ENCODE results near the gene ROS1. TPM values are rescaled to one million over a fixed set of nuclear protein-coding genes. Genes with fewer than 3 reads are reported as not detected.

ROS1 gene
- total RNA-seq, 4 donors from 2014 or later, result 0.18 to 0.94 (median 0.47) TPM; not detected in 1

DNA sequence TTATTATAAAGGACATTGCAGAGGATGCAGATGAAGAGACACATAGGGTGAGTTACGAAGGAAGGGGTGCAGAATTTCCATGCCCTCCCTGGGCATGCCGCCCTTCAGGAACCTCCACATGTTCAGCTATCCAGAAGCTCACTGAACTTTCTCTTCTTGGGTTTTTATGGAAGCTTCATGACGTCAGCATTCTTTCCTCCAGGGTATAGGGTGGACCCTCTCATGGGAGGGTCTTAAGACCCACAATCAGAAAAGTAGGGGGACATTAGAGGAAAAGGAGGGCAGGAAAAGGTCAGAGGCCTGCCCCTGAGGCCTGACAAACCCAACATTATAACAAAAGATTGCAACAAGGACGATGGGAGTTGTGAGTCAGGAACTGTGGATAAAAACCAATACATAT lies 42.1 kb upstream of the ROS1 start:
- no peak overlapping the region for H3K27ac ChIP-seq
- no peaks in the 10 kb centered on the region for H3K27me3 ChIP-seq
- TF ChIP-seq POLR2A (IDR thresholded peaks at IDR 0.05), result no peak
- TF ChIP-seq, protein P1, sequence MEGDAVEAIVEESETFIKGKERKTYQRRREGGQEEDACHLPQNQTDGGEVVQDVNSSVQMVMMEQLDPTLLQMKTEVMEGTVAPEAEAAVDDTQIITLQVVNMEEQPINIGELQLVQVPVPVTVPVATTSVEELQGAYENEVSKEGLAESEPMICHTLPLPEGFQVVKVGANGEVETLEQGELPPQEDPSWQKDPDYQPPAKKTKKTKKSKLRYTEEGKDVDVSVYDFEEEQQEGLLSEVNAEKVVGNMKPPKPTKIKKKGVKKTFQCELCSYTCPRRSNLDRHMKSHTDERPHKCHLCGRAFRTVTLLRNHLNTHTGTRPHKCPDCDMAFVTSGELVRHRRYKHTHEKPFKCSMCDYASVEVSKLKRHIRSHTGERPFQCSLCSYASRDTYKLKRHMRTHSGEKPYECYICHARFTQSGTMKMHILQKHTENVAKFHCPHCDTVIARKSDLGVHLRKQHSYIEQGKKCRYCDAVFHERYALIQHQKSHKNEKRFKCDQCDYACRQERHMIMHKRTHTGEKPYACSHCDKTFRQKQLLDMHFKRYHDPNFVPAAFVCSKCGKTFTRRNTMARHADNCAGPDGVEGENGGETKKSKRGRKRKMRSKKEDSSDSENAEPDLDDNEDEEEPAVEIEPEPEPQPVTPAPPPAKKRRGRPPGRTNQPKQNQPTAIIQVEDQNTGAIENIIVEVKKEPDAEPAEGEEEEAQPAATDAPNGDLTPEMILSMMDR (IDR thresholded peaks at IDR 0.05), result no peak
- no peaks in the 10 kb centered on the region for H3K4me1 ChIP-seq
- DNase-seq, result no peak
- H3K4me3 ChIP-seq, result no peak overlapping the region
- H3K36me3 ChIP-seq, result no peaks in the 10 kb centered on the region
- H3K9me3 ChIP-seq, result no peaks in the 10 kb centered on the region

DNA sequence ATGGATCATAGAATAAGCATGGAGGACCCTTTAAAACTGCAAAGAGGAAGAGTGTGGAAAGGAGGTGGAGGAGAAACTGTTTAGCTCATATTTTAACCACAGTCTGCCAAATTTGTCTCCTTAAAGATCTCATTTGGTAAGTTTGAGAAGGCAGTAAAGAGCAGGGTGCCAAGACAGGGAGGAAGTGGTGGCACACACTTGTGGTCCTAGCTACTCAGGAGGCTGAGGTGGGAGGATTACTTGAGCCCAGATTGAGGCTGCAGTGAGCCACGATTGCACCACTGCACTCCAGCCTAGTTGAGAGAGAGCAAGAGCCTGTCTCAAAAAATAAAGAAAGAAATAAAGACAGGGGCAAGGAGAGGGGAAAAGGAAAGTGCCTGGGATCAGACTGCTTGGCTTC lies 39.9 kb upstream of the ROS1 start:
- Histone ChIP-seq H3K4me1 (no peaks in the 10 kb centered on the region), H3K27me3 (no peaks in the 10 kb centered on the region), H3K36me3 (no peaks in the 10 kb centered on the region), H3K4me3 (no peak overlapping the region), H3K9me3 (no peaks in the 10 kb centered on the region), H3K27ac (no peak overlapping the region)
- TF ChIP-seq, protein P1 (IDR thresholded peaks at IDR 0.05), result no peak
- no peak for TF ChIP-seq POLR2A (IDR thresholded peaks at IDR 0.05)
- no peak for DNase-seq

DNA sequence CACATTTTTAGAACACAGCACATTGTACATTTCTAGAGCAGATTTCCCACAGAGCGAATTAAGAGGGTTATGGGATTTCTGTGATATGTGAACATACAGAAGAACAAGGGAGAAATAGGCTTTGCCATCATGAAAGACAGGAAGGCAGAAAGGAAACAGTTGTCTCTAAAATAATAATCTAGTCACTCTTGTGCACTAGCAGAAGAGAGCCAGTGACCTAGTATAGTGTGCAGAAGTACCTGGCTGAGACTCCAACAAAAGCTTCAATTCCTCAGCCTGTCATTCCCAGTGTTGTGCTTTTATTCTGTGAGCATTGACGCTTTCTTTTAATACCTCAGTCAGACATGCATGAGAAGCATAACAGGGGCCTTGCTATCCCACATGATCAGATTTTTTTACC lies 39.0 kb upstream of the ROS1 start:
- H3K27ac ChIP-seq, result no peak overlapping the region
- H3K36me3 ChIP-seq, result no peaks in the 10 kb centered on the region
- no peak for DNase-seq
- no peaks in the 10 kb centered on the region for H3K4me1 ChIP-seq
- TF ChIP-seq, protein P1 (IDR thresholded peaks at IDR 0.05), result no peak
- TF ChIP-seq POLR2A (IDR thresholded peaks at IDR 0.05), result no peak
- no peaks in the 10 kb centered on the region for H3K27me3 ChIP-seq
- H3K9me3 ChIP-seq, result no peaks in the 10 kb centered on the region
- no peak overlapping the region for H3K4me3 ChIP-seq

DNA sequence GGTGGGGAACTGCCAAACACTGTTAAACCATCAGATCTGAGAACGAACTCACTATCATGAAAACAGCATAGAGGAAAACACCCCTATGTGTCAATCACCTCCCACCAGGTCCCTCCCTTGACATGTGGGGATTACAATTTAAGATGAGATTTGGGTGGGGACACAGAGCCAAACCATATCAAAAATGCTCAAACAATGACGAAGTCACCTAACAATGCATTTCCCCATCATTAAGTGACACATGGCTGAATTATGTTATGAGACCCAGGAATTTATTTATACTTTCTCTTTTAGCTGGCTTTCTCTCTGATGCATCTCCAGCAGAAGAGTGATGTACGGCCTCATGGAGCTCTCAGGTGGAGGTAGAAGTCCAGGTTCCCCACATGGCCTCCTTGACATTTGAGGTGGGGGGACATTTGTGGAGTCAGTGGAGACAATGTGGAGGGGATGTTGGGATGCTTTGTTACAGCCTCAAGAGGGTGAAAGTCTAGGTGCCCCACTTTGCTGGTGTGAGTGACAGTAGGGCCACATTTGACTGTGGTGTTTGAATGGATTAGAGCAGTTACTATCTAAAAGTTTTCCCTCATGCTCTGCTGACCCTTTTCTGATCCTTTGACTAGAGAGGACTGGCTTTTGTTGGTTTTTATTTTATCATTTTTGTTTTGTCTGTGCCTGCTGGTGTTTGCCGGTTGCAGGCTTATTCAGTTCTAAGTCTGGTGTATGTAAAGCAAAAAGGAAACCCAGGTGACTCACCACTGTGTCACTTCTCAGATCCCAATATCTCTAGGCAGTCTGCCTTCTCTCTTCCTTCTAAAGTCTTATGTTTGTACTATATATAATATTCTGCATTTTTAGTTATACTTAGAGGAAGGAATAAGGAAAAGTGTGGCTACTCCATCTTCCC lies 38.3 kb upstream of the ROS1 start:
- no peaks in the 10 kb centered on the region for H3K4me1 ChIP-seq
- TF ChIP-seq POLR2A (IDR thresholded peaks at IDR 0.05), result no peak
- TF ChIP-seq, protein P1 (IDR thresholded peaks at IDR 0.05), result no peak
- H3K27ac ChIP-seq, result no peak overlapping the region
- H3K9me3 ChIP-seq, result no peaks in the 10 kb centered on the region
- H3K36me3 ChIP-seq, result no peaks in the 10 kb centered on the region
- no peak for DNase-seq
- H3K27me3 ChIP-seq, result no peaks in the 10 kb centered on the region
- no peak overlapping the region for H3K4me3 ChIP-seq

DNA sequence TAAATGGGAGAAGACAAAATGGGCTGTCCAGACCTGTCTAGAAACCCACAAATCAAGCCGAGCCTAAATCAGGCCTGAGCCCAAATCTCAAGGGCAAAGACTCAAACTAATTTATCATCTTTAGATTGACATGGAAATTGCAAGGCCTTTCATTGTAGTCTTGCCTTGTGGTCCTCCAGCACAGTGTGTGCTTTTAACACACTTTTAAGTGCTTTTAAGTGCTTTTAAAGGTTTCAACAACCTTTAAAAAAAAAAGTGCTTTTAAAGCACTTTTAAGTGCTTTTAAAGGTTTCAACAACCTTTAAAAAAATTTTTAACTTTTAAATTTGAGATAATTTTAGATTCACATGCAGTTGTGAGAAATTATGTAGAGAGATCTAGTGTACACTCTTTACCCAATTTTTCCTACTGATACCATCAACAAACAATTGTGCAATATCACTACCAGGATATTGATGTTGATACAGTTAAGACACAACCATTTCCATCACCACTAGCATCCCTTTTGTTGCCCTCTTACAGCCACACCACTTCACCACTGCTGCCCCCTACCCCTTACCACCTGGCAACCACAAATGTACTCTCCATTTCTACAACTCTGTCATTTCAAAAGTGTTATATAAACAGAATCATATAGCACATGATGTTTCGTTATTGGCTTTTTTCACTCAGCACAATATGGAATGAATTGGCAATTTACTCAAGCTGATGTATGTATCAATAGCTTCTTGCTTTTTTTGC lies 33.6 kb upstream of the ROS1 start:
- H3K36me3 ChIP-seq, result no peaks in the 10 kb centered on the region
- TF ChIP-seq POLR2A (IDR thresholded peaks at IDR 0.05), result no peak
- TF ChIP-seq, protein P1 (IDR thresholded peaks at IDR 0.05), result no peak
- peaks cover 0 to 4% (median 0%) of the 10 kb centered on the region in 4 donors for H3K4me1 ChIP-seq
- no peak for DNase-seq
- H3K27ac ChIP-seq, result no peak overlapping the region
- H3K27me3 ChIP-seq, result no peaks in the 10 kb centered on the region
- no peak overlapping the region for H3K4me3 ChIP-seq
- no peaks in the 10 kb centered on the region for H3K9me3 ChIP-seq
